22Rv1 (cell line): Measurements from ENCODE around the gene PDCD1LG2.

Source experiments
- H3K27ac ChIP-seq: fragments of 450-650 bp; 2 replicates; pipeline ENCODE4 v1.5.1; 2017
- CTCF ChIP-seq: fragments of 450-650 bp; IDR thresholded peaks from 2 replicates; pipeline ENCODE4 v1.5.1; 2017; ENCODE audit warnings: mild to moderate bottlenecking
- ZFX ChIP-seq: fragments of 450-650 bp; IDR thresholded peaks from 2 replicates; pipeline ENCODE4 v1.6.1; 2017; ENCODE audit warnings: antibody characterized with exemption, borderline replicate concordance

Gene PDCD1LG2

GRCh38 chr9:5563417-5563815 is 53.1 kb downstream of the PDCD1LG2 start:
- no peak overlapping the region for H3K27ac ChIP-seq
- no peak for TF ChIP-seq CTCF
- no peak for TF ChIP-seq ZFX

- no peak for TF ChIP-seq ZFX
- TF ChIP-seq CTCF: no peak
- no peak overlapping the region for H3K27ac ChIP-seq
Measured at GRCh38 chr9:5563886-5564285, 53.6 kb downstream of the PDCD1LG2 start.

- TF ChIP-seq CTCF: no peak
- no peak overlapping the region for H3K27ac ChIP-seq
Measured at GRCh38 chr9:5566054-5566618, 55.8 kb downstream of the PDCD1LG2 start.

GRCh38 chr9:5568868-5569267 is 58.5 kb downstream of the PDCD1LG2 start:
- TF ChIP-seq ZFX (no peak), CTCF (no peak)
- H3K27ac ChIP-seq: no peak overlapping the region

- no peak overlapping the region for H3K27ac ChIP-seq
- TF ChIP-seq CTCF: no peak
- no peak for TF ChIP-seq ZFX
Measured at GRCh38 chr9:5569409-5569808, 59.1 kb downstream of the PDCD1LG2 start.

- H3K27ac ChIP-seq: no peak overlapping the region
- TF ChIP-seq ZFX (no peak), CTCF (no peak)
Measured at GRCh38 chr9:5569891-5570290, 59.6 kb downstream of the PDCD1LG2 start.

- no peak overlapping the region for H3K27ac ChIP-seq
- TF ChIP-seq CTCF (no peak), ZFX (no peak)
Measured at GRCh38 chr9:5571629-5572232, 61.4 kb downstream of the PDCD1LG2 start.
